GM12878 (cell line): ENCODE data around the gene ST8SIA3.

Experiments used
- CTCF ChIP-seq, 3 experiments: IDR thresholded peaks in 2 of 3; conservative IDR thresholded peaks in 1 of 3; 2 replicates each; pipeline ENCODE4 v1.5.1; 2011; ENCODE audit warnings: low read depth in 3 of 3, low read length in 3 of 3, mild to moderate bottlenecking in 3 of 3, control low read depth in 2 of 3, moderate library complexity in 2 of 3, inconsistent platforms in 1 of 3, mixed read lengths in 1 of 3; ENCODE audit not compliant: control insufficient read depth in 2 of 3, insufficient read depth in 1 of 3; ENCODE audit errors: extremely low read depth in 1 of 3
- EED ChIP-seq: sonication (generic); IDR thresholded peaks from 2 replicates; pipeline ENCODE4 v1.6.1; 2016; ENCODE audit warnings: antibody characterized with exemption, low read depth
- HDAC6 ChIP-seq: fragments of 200-600 bp; sonication (generic); IDR thresholded peaks from one replicate; pipeline ENCODE4 v1.8.0; 2017; ENCODE audit warnings: antibody characterized with exemption; ENCODE audit not compliant: unreplicated experiment
- IRF3 ChIP-seq: fragments of 450-650 bp; IDR thresholded peaks from 2 replicates; pipeline ENCODE4 v1.6.1; 2014; ENCODE audit warnings: mild to moderate bottlenecking
- JUND ChIP-seq: IDR thresholded peaks from 2 replicates; pipeline ENCODE4 v1.6.1; 2012; ENCODE audit warnings: low read depth, mild to moderate bottlenecking, low read length, improper control_type of control experiment, moderate library complexity
- NFIC ChIP-seq: IDR thresholded peaks from 2 replicates; pipeline ENCODE4 v1.6.1; 2012; ENCODE audit warnings: low read depth, mild to moderate bottlenecking, inconsistent platforms, low read length, moderate library complexity
- RAD21 ChIP-seq: IDR thresholded peaks from 2 replicates; pipeline ENCODE4 v1.6.1; 2011; ENCODE audit warnings: mild to moderate bottlenecking, low read depth, low read length, moderate library complexity; ENCODE audit not compliant: insufficient read depth
- TF ChIP-seq, protein P1 (sequence below): fragments of 150-350 bp; IDR thresholded peaks from 2 replicates; pipeline ENCODE4 v1.6.1; 2014; ENCODE audit warnings: mild to moderate bottlenecking, low read depth, low read length

DNA sequence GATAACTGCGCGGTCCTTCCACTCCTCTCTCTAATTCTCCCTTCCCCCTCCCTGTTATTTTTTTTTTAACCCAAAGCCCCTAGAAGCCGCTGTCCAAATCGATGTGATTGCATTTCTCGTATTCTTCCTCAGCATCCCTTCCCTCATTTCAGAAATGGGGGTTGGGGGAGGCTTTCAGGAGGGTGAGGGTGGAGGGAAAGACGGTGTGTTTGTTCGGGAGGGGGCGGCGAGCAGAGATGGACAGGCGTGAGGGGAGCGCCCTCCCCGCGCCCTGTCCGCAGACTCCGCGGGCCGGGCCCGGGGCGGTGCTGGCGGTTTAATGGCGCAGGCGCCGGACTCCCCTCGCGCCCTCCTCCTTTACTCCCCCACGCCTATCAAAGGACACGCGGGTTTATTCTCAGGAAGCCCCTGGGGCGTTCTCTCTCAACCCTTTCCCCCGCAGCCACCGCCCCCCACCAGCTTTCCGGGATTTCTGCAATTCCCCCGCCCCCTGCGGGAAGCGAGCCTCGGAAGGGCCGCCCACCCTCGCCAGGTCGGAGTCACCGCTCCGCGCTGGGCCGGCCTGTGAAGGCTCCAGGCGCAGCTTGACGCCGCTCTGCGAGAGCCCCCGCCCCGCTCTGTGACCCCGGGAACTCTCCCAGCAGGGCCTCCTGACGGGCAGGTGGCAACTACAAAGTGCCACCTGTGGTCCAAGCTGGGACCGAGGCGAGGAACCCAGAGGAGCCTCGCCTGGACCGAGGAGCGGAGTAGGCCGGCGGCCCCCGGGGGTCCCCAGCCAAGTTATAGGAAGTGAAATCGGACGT, 981 bp downstream of the ST8SIA3 start:
- no peak for TF ChIP-seq HDAC6
- TF ChIP-seq RAD21, result no peak
- TF ChIP-seq JUND, result no peak
- TF ChIP-seq IRF3, result no peak
- TF ChIP-seq CTCF (IDR thresholded peaks at IDR 0.05 in 2 of 3, conservative IDR thresholded peaks at IDR 0.05 in 1 of 3; ENCODE audit: control insufficient read depth in 2 of 3, extremely low read depth in 1 of 3, insufficient read depth in 1 of 3, low read depth in 3 of 3, low read length in 3 of 3), result no peak
- no peak for TF ChIP-seq EED
- TF ChIP-seq, protein P1, sequence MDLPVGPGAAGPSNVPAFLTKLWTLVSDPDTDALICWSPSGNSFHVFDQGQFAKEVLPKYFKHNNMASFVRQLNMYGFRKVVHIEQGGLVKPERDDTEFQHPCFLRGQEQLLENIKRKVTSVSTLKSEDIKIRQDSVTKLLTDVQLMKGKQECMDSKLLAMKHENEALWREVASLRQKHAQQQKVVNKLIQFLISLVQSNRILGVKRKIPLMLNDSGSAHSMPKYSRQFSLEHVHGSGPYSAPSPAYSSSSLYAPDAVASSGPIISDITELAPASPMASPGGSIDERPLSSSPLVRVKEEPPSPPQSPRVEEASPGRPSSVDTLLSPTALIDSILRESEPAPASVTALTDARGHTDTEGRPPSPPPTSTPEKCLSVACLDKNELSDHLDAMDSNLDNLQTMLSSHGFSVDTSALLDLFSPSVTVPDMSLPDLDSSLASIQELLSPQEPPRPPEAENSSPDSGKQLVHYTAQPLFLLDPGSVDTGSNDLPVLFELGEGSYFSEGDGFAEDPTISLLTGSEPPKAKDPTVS, result no peak
- no peak for TF ChIP-seq NFIC
